Activated naive CD4-positive, alpha-beta T cell treated with anti-CD3 and anti-CD28 coated beads for 36 hours (primary cell): ENCODE results near the gene FAM3C. TPM values are rescaled to one million over a fixed set of nuclear protein-coding genes. Genes with fewer than 3 reads are reported as not detected.

ENCODE experiments used
- CTCF ChIA-PET: fragments of 350-600 bp; sonication (Branson Sonifier 250); formaldehyde crosslinking; loops from one replicate; lab custom pipeline; 2021; ENCODE audit warnings: antibody characterized with exemption; lab: Charles Lee
- DNase-seq: peaks from one replicate; pipeline ENCODE4 v3.0.0-alpha.2; 2020
- H3K27ac Mint-ChIP-seq: one replicate; pipeline ENCODE4 v1.8.0; 2021; ENCODE audit warnings: mild to moderate bottlenecking, mixed read lengths
- H3K27me3 Mint-ChIP-seq: one replicate; pipeline ENCODE4 v1.8.0; 2021; ENCODE audit warnings: low read depth, mixed read lengths
- H3K36me3 Mint-ChIP-seq: one replicate; pipeline ENCODE4 v1.8.0; 2021; ENCODE audit warnings: low read depth, mixed read lengths
- H3K4me1 Mint-ChIP-seq: one replicate; pipeline ENCODE4 v1.8.0; 2021; ENCODE audit warnings: low read depth, mixed read lengths
- H3K4me3 Mint-ChIP-seq: one replicate; pipeline ENCODE4 v1.8.0; 2021; ENCODE audit warnings: mild to moderate bottlenecking, moderate library complexity, mixed read lengths
- H3K9me3 Mint-ChIP-seq: one replicate; pipeline ENCODE4 v1.8.0; 2021; ENCODE audit warnings: mixed read lengths
- intact Hi-C: fragments of 100-400 bp; cut with micrococcal nuclease; formaldehyde crosslinking; loops from one replicate; pipeline ENCODE4 v1.15.1; 2023
- total RNA-seq, 2 experiments: library from RNA; stranded (reverse); gene quantifications; one replicate each; pipeline ENCODE4 v1.2.3, GENCODE V29; 2021

Gene FAM3C
- total RNA-seq, 2 experiments from 2014 or later: 11.5 to 13.9 TPM

DNA sequence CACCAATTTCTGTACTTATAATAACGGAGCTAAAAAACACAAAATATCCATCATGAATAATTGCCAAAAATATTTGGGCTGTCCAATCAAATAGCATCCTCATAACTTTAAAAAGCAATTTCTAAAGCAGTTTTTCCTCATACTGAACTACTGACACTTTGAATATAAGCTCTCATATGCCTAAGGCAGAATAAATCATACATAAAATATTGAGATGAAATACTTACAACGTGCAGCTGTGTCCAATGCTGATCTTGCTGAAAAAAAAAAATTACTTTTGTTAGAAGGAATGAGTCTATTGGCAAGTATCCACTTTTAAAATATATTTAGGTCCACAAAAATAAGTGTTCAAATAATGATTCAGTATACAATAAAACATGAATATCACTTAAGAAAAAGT, 24.2 kb downstream of the FAM3C start:
- DNase-seq: no peak
- Mint-ChIP-seq H3K27ac (no peak overlapping the region), H3K9me3 (no peaks in the 10 kb centered on the region), H3K27me3 (no peaks in the 10 kb centered on the region), H3K36me3 (peaks cover 10% of the 10 kb centered on the region), H3K4me3 (no peak overlapping the region), H3K4me1 (peaks cover 25% of the 10 kb centered on the region)
- intact Hi-C loops: loop anchor here (1.0 to 5.0 kb wide), 2 partner anchors 24 to 65 kb away; partner anchors contain the start of gene FAM3C
- CTCF ChIA-PET: interaction anchor here (2.2 kb wide), 1 partner anchor 25 kb away, joined by 9 read pairs; the partner anchor contains the start of gene FAM3C

DNA sequence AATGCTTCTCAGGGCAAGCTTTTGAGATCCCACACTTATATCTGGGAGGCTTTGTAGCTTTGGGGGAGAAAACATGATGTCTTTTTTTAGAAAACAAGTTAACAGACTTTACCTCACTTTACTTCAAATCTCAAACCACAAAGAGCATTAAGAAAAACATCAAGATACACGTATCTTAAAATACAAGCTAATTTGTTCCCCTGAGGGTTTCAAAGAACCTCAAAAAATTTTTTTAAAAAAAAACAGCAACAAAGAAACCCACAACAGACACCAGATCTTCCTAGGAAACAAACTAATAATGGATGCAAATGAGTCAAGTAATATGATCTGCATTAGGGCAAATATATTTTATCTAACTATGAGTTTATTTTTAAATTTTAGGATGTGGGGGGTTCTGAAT, 24.7 kb downstream of the FAM3C start:
- no peak overlapping the region for H3K4me3 Mint-ChIP-seq
- no peaks in the 10 kb centered on the region for H3K9me3 Mint-ChIP-seq
- no peak for DNase-seq
- intact Hi-C loops: loop anchor here (5.0 kb wide), 1 partner anchor 66 kb away; no protein-coding TSS in a partner anchor
- CTCF ChIA-PET: interaction anchor here (2.2 kb wide), 1 partner anchor 25 kb away, joined by 9 read pairs; the partner anchor contains the start of gene FAM3C
- H3K27ac Mint-ChIP-seq: no peak overlapping the region
- no peaks in the 10 kb centered on the region for H3K27me3 Mint-ChIP-seq
- peaks cover 24% of the 10 kb centered on the region for H3K4me1 Mint-ChIP-seq
- peaks cover 11% of the 10 kb centered on the region for H3K36me3 Mint-ChIP-seq

DNA sequence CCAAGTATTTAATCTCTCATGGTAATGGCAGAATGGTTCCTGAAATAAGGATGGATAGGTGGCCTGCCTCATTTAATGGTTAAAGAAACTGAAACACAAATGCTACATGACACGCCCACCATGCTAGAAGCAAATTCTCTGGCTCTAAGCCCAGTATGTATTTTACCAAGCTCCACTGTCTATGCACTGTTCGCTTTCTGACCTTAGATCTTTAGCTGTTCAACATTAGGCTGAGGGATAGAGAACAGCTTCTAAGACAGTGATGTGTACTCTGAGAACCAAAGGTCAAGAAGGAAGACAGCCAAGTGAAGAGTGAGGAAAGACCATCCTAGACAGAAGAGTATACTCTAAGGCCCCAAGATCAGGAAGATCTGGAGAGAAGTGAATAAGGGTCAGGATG, 26.6 kb downstream of the FAM3C start:
- H3K36me3 Mint-ChIP-seq: peaks cover 11% of the 10 kb centered on the region
- H3K9me3 Mint-ChIP-seq: no peaks in the 10 kb centered on the region
- peaks cover 24% of the 10 kb centered on the region for H3K4me1 Mint-ChIP-seq
- intact Hi-C loops: no loop called here
- H3K27ac Mint-ChIP-seq: no peak overlapping the region
- DNase-seq: no peak
- H3K4me3 Mint-ChIP-seq: no peak overlapping the region
- CTCF ChIA-PET: interaction anchor here (0.6 to 1.8 kb wide), 6 partner anchors 9 to 178 kb away, joined by 3 to 7 read pairs (median 4); partner anchors contain the start of gene FAM3C
- H3K27me3 Mint-ChIP-seq: no peaks in the 10 kb centered on the region

DNA sequence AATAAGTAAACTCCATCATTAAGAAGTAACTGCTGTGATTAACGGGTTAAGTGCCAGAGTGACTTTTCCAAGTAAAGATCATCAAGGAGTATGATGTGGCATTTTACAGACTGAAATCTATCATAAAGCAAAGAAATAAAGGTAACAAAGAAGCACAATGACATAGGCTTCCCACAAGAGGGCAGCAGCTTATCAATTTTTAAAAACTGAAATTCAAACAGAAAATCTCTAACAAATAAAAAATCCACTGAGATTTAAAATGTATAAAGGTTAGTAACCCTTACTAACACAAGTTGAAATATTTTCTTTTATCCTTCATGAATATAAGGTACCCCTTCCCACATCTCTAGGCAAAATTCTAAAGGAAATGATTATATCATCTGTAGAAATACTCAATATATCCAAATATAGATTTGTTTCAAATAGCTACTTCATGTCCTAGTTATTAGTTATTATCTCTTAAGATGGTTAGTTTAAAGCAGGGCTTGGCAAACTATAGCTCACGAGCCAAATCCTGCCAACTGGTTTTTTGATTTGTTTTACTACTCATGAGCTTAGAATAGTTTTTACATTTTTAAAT, 29.2 kb downstream of the FAM3C start:
- CTCF ChIA-PET: interaction anchor here (0.7 to 3.2 kb wide), 28 partner anchors 9 to 628 kb away, joined by 3 to 54 read pairs (median 4); partner anchors contain the start of gene FAM3C
- H3K9me3 Mint-ChIP-seq: no peaks in the 10 kb centered on the region
- no peak overlapping the region for H3K27ac Mint-ChIP-seq
- H3K4me3 Mint-ChIP-seq: no peak overlapping the region
- H3K4me1 Mint-ChIP-seq: peaks cover 13% of the 10 kb centered on the region
- no peaks in the 10 kb centered on the region for H3K27me3 Mint-ChIP-seq
- intact Hi-C loops: loop anchor here (1.0 kb wide), 4 partner anchors 29 to 627 kb away; partner anchors contain the start of gene FAM3C
- peaks cover 15% of the 10 kb centered on the region for H3K36me3 Mint-ChIP-seq
- DNase-seq: peak; percentile 43

DNA sequence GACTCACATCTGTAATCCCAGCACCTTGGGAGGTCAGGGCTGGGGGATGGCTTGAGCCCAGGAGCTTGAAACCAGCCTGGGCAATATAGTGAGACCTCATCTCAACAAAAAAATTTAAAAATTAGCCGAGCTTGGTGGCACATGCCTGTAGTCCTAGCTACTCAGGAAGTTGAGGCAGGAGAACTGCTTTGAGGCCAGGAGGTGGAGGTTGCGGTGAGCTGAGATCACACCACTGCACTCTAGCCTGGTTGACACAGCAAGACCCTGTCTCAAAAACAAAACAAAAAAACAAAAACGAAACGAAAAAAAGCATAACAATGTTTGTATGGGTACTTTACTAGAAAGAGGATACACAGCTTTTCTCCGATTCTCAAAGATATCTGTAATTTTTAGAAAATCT, 35.5 kb downstream of the FAM3C start:
- Mint-ChIP-seq H3K4me3 (no peak overlapping the region), H3K36me3 (peaks cover 27% of the 10 kb centered on the region), H3K4me1 (no peaks in the 10 kb centered on the region), H3K9me3 (no peaks in the 10 kb centered on the region), H3K27me3 (no peaks in the 10 kb centered on the region), H3K27ac (no peak overlapping the region)
- CTCF ChIA-PET: interaction anchor here (1.4 to 1.5 kb wide), 2 partner anchors 186 to 188 kb away, joined by 3 read pairs; no protein-coding TSS in a partner anchor
- intact Hi-C loops: no loop called here
- DNase-seq: no peak

DNA sequence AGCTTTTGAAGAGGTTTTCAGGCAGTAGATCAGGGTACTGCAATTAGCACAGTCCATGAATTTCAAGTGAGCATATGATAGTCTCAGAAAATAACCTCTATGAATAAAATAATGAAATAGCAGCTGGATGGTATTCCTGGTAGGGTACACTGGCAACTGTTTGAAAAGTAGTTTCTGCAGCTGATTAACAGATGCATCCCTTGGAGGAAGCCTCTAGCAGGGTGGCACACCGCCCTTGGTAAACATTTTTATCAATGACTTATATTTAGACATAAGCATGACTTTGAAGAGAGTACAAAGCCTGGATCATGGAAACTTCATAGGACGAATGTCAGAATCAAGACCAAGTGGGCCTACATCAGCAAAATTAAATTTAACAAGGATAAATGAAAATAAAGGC, 40.5 kb downstream of the FAM3C start:
- Mint-ChIP-seq H3K4me1 (no peaks in the 10 kb centered on the region), H3K27me3 (no peaks in the 10 kb centered on the region), H3K36me3 (peaks cover 27% of the 10 kb centered on the region), H3K4me3 (no peak overlapping the region), H3K9me3 (no peaks in the 10 kb centered on the region), H3K27ac (no peak overlapping the region)
- intact Hi-C loops: no loop called here
- DNase-seq: no peak
- CTCF ChIA-PET: interaction anchor here (0.9 kb wide), 1 partner anchor 10 kb away, joined by 4 read pairs; no protein-coding TSS in a partner anchor

DNA sequence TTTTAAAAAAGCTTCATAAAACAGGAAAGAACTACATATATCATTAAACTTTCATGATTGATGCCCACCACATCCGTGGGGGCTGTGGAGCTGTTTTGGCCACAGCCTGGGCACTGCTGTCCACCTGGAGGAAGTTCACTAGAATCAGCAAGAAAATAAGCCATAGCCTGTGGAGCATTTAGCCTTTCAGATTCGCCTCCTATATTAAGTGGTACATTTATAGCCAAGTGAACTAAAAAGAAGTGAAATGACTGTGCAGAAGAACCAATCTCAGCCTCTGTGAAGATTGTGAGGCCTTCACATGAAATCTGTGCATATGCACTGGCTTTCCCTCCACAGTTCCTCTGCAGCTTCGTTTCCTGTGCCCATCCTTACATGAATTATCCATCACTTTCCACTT, 43.8 kb downstream of the FAM3C start:
- no peak for DNase-seq
- intact Hi-C loops: no loop called here
- H3K27me3 Mint-ChIP-seq: no peaks in the 10 kb centered on the region
- no peaks in the 10 kb centered on the region for H3K9me3 Mint-ChIP-seq
- H3K27ac Mint-ChIP-seq: no peak overlapping the region
- CTCF ChIA-PET: interaction anchor here (0.6 to 1.7 kb wide), 5 partner anchors 14 to 664 kb away, joined by 3 to 5 read pairs (median 4); no protein-coding TSS in a partner anchor
- H3K4me1 Mint-ChIP-seq: no peaks in the 10 kb centered on the region
- H3K36me3 Mint-ChIP-seq: peaks cover 24% of the 10 kb centered on the region
- no peak overlapping the region for H3K4me3 Mint-ChIP-seq

DNA sequence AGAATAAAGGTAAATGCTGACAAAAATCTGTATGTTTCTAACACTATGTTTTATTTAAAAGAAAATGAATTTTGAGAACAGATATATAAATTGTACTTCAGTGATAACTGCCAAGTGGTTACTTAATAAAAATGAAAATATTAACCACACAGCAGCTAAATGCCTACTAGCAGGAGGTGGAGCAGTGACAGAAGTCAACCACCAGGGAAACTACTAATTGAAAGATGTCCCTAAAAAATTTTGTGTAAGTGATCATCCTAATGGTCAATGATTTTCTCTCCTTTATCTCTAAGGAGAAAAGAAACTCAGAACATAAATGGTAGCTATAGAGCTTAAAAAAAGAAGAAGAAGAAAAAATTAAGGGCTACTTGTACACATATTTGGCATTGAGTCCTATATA, 44.4 kb downstream of the FAM3C start:
- Mint-ChIP-seq H3K4me1 (no peaks in the 10 kb centered on the region), H3K36me3 (peaks cover 23% of the 10 kb centered on the region), H3K27me3 (no peaks in the 10 kb centered on the region), H3K9me3 (no peaks in the 10 kb centered on the region), H3K4me3 (no peak overlapping the region), H3K27ac (no peak overlapping the region)
- intact Hi-C loops: no loop called here
- DNase-seq: no peak
- CTCF ChIA-PET: interaction anchor here (0.6 to 1.7 kb wide), 5 partner anchors 15 to 665 kb away, joined by 3 to 5 read pairs (median 4); no protein-coding TSS in a partner anchor

DNA sequence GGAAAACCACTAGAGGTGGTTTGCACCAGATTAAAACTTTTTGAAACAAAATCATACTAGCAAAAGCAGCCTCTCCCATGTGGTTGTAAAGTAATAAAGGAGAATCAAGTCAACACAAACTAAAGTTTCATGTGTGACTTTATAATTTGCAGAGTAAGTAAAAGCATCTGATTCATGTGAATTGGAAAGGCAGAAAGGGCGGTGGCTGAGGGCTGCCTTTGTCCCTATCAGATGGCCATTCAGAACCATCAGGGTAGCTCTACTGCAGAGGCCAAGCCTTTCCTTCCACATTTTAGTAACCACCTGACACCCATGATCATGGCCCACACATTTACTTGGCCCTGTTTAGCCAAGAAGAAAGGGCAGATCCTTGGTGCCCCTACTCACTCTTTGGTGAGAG, 51.6 kb downstream of the FAM3C start:
- no peaks in the 10 kb centered on the region for H3K27me3 Mint-ChIP-seq

DNA sequence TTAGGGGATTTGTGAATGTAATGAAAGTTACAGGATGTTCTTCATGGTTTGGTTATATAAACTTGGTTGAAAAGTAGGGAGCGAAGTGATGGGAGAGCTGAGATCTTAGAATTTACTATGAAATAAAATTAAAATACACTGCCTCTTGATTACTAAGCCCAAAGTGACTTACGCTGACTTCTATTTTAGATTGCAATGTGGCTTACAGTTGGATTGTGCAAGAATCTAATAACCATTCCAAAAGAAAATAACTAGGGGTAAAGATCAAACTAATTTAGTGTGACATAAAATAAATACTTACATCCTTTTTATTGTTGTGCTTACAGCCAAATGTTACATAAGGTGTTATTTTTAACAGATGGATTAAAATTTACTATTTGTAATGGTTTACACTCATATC, 52.0 kb downstream of the FAM3C start:
- peaks cover 14% of the 10 kb centered on the region for H3K36me3 Mint-ChIP-seq
- no peaks in the 10 kb centered on the region for H3K27me3 Mint-ChIP-seq
- H3K4me3 Mint-ChIP-seq: no peak overlapping the region
- no peaks in the 10 kb centered on the region for H3K4me1 Mint-ChIP-seq
- intact Hi-C loops: no loop called here
- CTCF ChIA-PET: no interaction called here
- H3K9me3 Mint-ChIP-seq: no peaks in the 10 kb centered on the region
- no peak overlapping the region for H3K27ac Mint-ChIP-seq
- DNase-seq: no peak

More for the DNA sequence above, 51.6 kb downstream of the FAM3C start:
- H3K27ac Mint-ChIP-seq: no peak overlapping the region
- no peaks in the 10 kb centered on the region for H3K9me3 Mint-ChIP-seq
- no peaks in the 10 kb centered on the region for H3K4me1 Mint-ChIP-seq
- DNase-seq: no peak
- CTCF ChIA-PET: no interaction called here
- intact Hi-C loops: no loop called here
- no peak overlapping the region for H3K4me3 Mint-ChIP-seq
- peaks cover 14% of the 10 kb centered on the region for H3K36me3 Mint-ChIP-seq

DNA sequence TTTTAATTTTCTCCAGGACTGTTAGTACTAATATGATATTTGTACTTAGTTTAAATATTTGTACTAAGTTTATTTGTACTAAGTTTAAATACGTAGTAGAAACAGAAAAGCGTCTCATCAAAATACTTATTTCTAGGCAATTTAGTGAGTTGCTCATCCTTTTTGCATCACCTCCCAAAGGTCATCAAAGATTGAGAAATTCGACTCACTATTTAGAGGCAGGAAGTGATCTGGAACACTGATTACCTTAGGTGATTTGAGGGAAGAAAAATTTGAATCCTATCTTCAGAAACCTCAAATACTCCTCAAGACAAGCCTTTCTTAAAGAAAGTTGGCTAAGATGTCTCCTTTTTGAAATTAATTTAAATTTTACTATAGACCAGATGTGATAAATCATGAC, 52.8 kb downstream of the FAM3C start:
- intact Hi-C loops: no loop called here
- CTCF ChIA-PET: no interaction called here
- no peaks in the 10 kb centered on the region for H3K9me3 Mint-ChIP-seq
- DNase-seq: no peak
- no peak overlapping the region for H3K4me3 Mint-ChIP-seq
- no peaks in the 10 kb centered on the region for H3K4me1 Mint-ChIP-seq
- H3K36me3 Mint-ChIP-seq: peaks cover 17% of the 10 kb centered on the region
- no peak overlapping the region for H3K27ac Mint-ChIP-seq
- H3K27me3 Mint-ChIP-seq: no peaks in the 10 kb centered on the region

DNA sequence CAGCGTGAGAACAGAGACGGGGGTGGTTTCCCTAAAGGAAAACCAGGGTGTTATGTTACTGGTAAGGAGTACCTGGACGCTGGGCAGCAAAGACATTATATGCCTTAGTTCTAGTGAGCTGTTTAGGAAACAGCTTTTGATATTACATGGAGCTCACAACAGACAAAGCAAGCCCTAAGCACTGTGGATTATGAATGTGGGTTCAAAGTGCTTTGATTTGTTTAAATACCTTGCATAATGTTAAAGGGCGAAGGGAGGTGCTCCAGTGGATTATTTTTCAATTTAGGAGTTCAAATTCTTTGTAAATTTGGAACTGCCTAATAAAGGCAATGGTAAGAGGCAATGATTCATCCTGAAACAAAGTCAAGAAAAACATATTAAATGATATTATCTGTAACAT, 53.5 kb downstream of the FAM3C start:
- Mint-ChIP-seq H3K36me3 (peaks cover 17% of the 10 kb centered on the region), H3K9me3 (no peaks in the 10 kb centered on the region), H3K4me3 (no peak overlapping the region), H3K27me3 (no peaks in the 10 kb centered on the region), H3K4me1 (no peaks in the 10 kb centered on the region), H3K27ac (no peak overlapping the region)
- intact Hi-C loops: no loop called here
- DNase-seq: no peak
- CTCF ChIA-PET: interaction anchor here (0.8 kb wide), 1 partner anchor 110 kb away, joined by 3 read pairs; no protein-coding TSS in a partner anchor

DNA sequence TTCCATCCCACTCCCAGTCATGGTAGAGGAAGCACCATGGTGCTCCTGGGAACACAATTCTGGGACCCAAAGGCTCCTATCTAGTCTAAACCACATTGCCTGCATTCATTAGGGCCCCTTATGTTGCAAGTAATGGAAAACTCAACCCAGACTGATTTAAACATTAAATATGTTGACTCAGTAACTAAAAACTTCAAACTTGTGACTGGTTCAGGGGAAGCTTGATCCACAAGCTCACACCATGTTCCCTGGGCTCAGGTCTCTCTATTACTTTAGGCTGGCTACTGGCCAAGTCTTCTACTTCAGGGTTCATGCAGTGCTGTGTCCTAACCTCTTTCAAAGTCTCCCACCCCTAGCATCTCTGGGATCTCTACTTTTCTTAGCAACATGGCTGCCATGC, 54.2 kb downstream of the FAM3C start:
- no peak for DNase-seq
- intact Hi-C loops: no loop called here
- Mint-ChIP-seq H3K36me3 (peaks cover 12% of the 10 kb centered on the region), H3K9me3 (no peaks in the 10 kb centered on the region), H3K4me3 (no peak overlapping the region), H3K27me3 (no peaks in the 10 kb centered on the region), H3K27ac (no peak overlapping the region), H3K4me1 (no peaks in the 10 kb centered on the region)
- CTCF ChIA-PET: interaction anchor here (0.8 kb wide), 1 partner anchor 109 kb away, joined by 3 read pairs; no protein-coding TSS in a partner anchor
